Activated gamma-delta T cell (primary cell): ENCODE data around the gene PARD3.
"Not testable (repeated sequence)": the region's sequence is repeated elsewhere in the genome, so short reads cannot be mapped to it uniquely, and the experiment has no call there.

ENCODE experiments used
- DNase-seq: peaks from one replicate; lab custom pipeline; 2025; lab: John Stamatoyannopoulos, UW

PARD3 gene

GRCh38 chr10:34067741-34068140 is 747.4 kb downstream of the PARD3 start:
- not testable (repeated sequence) for DNase-seq

GRCh38 chr10:34063592-34063991 is 751.5 kb downstream of the PARD3 start:
- DNase-seq, result no peak

- DNase-seq, result no peak
These were observed 753.3 kb downstream of the PARD3 start for GRCh38 chr10:34061841-34062240.
